ENCODE results near the gene MIDN. TPM values are rescaled to one million over a fixed set of nuclear protein-coding genes. Genes with fewer than 3 reads are reported as not detected.

Gene MIDN
- total and polyA plus RNA-seq, 8 donors = 34.3 to 115 (median 58.9) TPM

DNA sequence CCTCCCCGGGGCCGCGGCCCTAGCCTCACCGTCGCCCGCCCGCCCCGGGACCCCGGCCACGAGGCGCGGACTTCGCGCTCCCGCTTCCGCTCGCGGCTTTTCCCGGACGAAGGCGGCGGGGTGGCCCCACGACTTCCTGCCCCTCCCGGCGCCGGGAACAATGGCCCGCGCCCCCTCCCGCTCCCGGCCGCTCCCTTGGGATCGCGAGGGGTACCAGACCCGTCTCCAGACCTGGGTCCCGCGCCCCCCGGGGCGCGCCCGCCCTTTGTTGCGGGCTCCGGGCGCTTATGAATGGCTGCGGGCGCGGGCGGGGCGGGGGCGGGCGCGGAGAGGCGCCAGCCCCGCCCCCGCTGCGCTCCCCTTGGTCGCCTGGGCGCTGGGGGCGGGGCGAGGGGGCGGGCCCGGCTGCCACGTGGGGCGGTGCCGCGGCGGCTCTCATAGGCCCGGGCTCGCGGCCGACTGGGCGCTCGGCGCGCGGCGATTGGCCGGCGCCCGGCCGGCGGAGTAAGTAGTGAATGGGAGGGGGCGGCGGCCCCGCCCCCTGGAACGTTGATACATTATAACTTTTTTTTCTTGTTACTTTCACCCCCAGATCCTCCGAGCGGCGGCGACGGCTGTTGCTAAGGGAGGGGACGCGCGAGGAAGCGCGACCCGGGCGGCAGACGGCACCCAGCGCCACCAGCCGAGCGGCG is 1.1 kb downstream of the MIDN start:
- Histone ChIP-seq H3K4me3 (peak overlapping the region; percentile 78 to 99), H3K27ac (peak overlapping the region; percentile 98 to 99), H3K4me1 (peaks cover 22 to 57% of the 10 kb centered on the region in 2 donors), H3K27me3 (no peaks in the 10 kb centered on the region), H3K36me3 (peaks cover 0 to 34% of the 10 kb centered on the region in 2 donors), H3K9me3 (no peaks in the 10 kb centered on the region)
- intact Hi-C loops (cut with DNase I) = no loop called here
- TF ChIP-seq, protein P1, sequence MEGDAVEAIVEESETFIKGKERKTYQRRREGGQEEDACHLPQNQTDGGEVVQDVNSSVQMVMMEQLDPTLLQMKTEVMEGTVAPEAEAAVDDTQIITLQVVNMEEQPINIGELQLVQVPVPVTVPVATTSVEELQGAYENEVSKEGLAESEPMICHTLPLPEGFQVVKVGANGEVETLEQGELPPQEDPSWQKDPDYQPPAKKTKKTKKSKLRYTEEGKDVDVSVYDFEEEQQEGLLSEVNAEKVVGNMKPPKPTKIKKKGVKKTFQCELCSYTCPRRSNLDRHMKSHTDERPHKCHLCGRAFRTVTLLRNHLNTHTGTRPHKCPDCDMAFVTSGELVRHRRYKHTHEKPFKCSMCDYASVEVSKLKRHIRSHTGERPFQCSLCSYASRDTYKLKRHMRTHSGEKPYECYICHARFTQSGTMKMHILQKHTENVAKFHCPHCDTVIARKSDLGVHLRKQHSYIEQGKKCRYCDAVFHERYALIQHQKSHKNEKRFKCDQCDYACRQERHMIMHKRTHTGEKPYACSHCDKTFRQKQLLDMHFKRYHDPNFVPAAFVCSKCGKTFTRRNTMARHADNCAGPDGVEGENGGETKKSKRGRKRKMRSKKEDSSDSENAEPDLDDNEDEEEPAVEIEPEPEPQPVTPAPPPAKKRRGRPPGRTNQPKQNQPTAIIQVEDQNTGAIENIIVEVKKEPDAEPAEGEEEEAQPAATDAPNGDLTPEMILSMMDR (IDR thresholded peaks at IDR 0.05) = no peak
- peak; percentile 18 for ATAC-seq
- DNase-seq = peak; percentile 93 to 98 (median 96)

DNA sequence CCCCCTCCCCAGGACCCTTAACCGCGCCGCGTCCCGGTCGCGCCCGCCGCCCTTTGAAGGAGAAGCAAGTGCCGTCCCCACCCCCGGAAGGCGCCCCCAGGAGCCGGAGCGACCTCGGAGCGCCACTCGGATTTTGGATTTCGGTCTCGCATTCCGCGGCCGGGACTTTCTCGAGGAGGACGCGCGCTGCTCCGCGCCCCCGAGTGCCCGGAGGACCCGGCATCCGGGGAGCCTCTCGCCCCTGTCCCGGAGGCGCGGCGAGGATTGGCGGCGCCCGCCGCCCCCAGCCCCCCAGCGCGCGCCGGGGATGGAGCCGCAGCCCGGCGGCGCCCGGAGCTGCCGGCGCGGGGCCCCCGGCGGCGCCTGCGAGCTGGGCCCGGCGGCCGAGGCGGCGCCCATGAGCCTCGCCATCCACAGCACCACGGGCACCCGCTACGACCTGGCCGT is 1.6 kb downstream of the MIDN start:
- TF ChIP-seq, protein P1 (IDR thresholded peaks at IDR 0.05) = no peak
- no peak for DNase-seq
- peak overlapping the region; percentile 78 to 99 for H3K4me3 ChIP-seq
- peaks cover under 1 to 39% of the 10 kb centered on the region in 2 donors for H3K36me3 ChIP-seq
- H3K4me1 ChIP-seq = peaks cover 17 to 57% of the 10 kb centered on the region in 2 donors
- no peak for ATAC-seq
- intact Hi-C loops (cut with DNase I) = no loop called here
- no peaks in the 10 kb centered on the region for H3K27me3 ChIP-seq
- no peaks in the 10 kb centered on the region for H3K9me3 ChIP-seq
- H3K27ac ChIP-seq = peak overlapping the region; percentile 97 to 99

DNA sequence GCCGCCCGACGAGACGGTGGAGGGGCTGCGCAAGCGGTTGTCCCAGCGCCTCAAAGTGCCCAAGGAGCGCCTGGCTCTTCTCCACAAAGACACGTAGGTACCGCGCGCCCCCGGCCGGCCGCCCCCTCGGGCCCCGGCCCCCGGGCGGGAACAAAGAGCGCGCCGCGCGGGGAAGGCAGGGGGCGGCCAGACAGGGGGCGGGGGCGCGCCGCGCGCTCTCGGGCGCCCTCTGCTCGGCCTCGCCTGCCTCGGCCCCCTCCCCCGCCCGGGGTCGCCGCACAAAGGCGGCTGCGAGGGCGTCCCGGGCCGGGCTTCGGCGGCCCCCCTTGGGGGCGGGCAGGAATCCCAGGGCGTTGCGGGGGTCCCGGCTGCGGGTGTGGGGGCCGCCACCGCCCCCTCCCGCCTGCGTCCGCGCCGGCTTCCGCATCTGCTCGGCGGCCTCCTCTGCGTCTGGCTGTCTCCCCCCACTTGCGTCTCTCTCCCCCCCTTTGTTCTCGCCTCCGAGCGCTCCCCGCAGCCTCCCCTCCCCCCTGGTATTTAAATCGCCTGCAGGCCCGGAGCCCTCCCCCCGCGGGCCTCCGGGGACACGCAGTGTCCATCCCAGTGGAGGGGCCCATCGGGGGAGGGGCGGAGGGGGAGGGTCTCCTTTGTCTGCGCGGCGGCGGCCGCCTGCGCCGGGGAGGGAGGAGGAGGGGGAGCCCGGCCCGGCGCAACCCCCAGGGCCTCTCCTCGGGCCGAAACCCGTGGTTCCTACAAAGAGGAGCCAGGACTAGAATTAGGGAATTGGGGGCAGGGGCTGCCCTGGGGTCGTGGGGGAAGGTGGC is 2.3 kb downstream of the MIDN start:
- Histone ChIP-seq H3K4me3 (peak overlapping the region; percentile 78 to 99), H3K27me3 (no peaks in the 10 kb centered on the region), H3K36me3 (peaks cover 7 to 46% of the 10 kb centered on the region in 2 donors), H3K9me3 (no peaks in the 10 kb centered on the region), H3K4me1 (peaks cover 15 to 57% of the 10 kb centered on the region in 2 donors), H3K27ac (peak overlapping the region; percentile 97 to 99)
- TF ChIP-seq, protein P1 (IDR thresholded peaks at IDR 0.05) = no peak
- DNase-seq = peak in 2 of 4 donors; percentile 60 to 84
- intact Hi-C loops (cut with DNase I) = no loop called here
- no peak for ATAC-seq

DNA sequence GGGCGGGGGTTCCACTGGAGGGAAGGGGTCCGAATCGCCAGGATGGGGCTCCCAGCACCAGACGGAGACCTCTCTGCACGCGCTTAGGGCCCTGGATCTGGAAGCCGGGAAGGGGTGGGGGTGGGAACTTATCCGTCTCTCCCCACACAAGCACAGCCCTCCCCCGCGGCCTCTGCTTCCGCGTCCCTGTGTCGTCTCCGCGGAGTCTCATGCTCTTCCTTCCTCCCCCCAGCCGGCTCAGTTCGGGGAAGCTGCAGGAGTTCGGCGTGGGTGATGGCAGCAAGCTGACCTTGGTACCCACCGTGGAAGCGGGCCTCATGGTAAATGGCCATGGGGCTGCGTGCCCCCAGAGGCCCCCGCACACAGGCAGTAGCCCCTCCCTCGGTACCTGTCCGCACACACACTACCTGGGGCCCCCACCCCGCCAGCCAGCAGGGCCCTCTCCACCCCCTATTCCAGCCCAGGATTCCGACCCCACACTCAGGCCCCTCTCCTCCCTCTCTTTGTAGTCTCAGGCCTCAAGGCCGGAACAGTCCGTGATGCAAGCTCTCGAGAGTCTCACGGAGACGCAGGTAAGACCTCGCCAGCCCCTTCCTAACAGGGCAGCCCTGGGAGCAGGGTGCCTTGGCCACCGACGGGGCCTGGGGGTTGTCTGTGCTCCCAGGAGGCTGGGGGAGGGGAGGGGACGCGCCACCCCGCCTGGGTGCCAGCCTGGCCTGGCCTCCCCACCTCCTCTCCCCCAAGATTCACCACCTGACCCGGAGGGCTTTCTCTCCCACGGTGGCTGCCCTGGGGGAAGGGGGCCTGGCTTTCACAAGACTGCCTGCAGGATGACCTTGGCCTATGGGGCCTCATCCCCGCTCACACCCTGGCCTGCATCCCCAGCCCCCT is 3.2 kb downstream of the MIDN start:
- DNase-seq (peak in 2 of 4 donors; percentile 90 to 95), ATAC-seq (peak; percentile 1)
- Histone ChIP-seq H3K4me1 (peaks cover 15 to 57% of the 10 kb centered on the region in 2 donors), H3K27me3 (no peaks in the 10 kb centered on the region), H3K36me3 (peaks cover 9 to 55% of the 10 kb centered on the region in 2 donors), H3K27ac (peak overlapping the region; percentile 97 to 99), H3K9me3 (no peaks in the 10 kb centered on the region), H3K4me3 (peak overlapping the region; percentile 78 to 99)
- intact Hi-C loops (cut with DNase I) = no loop called here
- TF ChIP-seq, protein P1 (IDR thresholded peaks at IDR 0.05) = no peak
